IMR-90 (cell line): ENCODE results near the gene OSBPL2. TPM values are rescaled to one million over a fixed set of nuclear protein-coding genes. Genes with fewer than 3 reads are reported as not detected.

Experiments used
- ATAC-seq: fragments of 200-7000 bp; cut with Tn5 transposase; 2 replicates; pipeline ENCODE4 v1.9.1; 2020; ENCODE audit warnings: low read depth, mild to moderate bottlenecking, moderate library complexity
- BruUV-seq: library from RNA; stranded (reverse); fragments of 400-500 nt; replicated peaks from 2 replicates; lab custom pipeline; 2021; lab: Mats Ljungman, UMichigan
- CTCF ChIA-PET: fragments of 300-600 bp; formaldehyde crosslinking; extraction: SDS; loops from one replicate; lab custom pipeline; 2021; ENCODE audit warnings: antibody characterized with exemption; lab: Yijun Ruan, JAX
- POLR2A ChIA-PET: fragments of 300-600 bp; sonication (Branson Sonifier 250); formaldehyde crosslinking; loops from one replicate; lab custom pipeline; 2022; ENCODE audit warnings: antibody characterized with exemption; ENCODE audit not compliant: unreplicated experiment; lab: Charles Lee
- DNase-seq: peaks from one replicate; pipeline ENCODE4 v3.0.0; 2013
- H2AFZ ChIP-seq: replicated peaks from 2 replicates; pipeline ENCODE3; 2013; ENCODE audit warnings: low read length, mild to moderate bottlenecking; ENCODE audit not compliant: poor library complexity
- H2AK5ac ChIP-seq: 2 replicates; pipeline ENCODE4 v1.6.1; 2013; ENCODE audit warnings: low read depth, low read length, inconsistent platforms
- H2AK9ac ChIP-seq: replicated peaks from 2 replicates; pipeline ENCODE3; 2013; ENCODE audit warnings: mild to moderate bottlenecking, low read depth, low read length, moderate library complexity; ENCODE audit not compliant: poor library complexity
- H2BK120ac ChIP-seq: 2 replicates; pipeline ENCODE4 v1.6.1; 2013; ENCODE audit warnings: low read depth, low read length, inconsistent platforms
- H2BK15ac ChIP-seq: 3 replicates; pipeline ENCODE4 v1.6.1; 2013; ENCODE audit warnings: low read depth, low read length, inconsistent platforms
- H2BK20ac ChIP-seq: 2 replicates; pipeline ENCODE4 v1.6.1; 2013; ENCODE audit warnings: low read depth, mild to moderate bottlenecking, inconsistent platforms, low read length, moderate library complexity
- H2BK5ac ChIP-seq: 2 replicates; pipeline ENCODE4 v1.6.1; 2013; ENCODE audit warnings: mild to moderate bottlenecking, low read depth, low read length, inconsistent platforms; ENCODE audit not compliant: poor library complexity, severe bottlenecking
- H3K14ac ChIP-seq: replicated peaks from 2 replicates; pipeline ENCODE4 v1.6.1; 2013; ENCODE audit warnings: low read depth, low read length, inconsistent platforms
- H3K18ac ChIP-seq: 2 replicates; pipeline ENCODE4 v1.6.1; 2013; ENCODE audit warnings: low read depth, low read length, control low read depth
- H3K23ac ChIP-seq: 2 replicates; pipeline ENCODE4 v1.6.1; 2013; ENCODE audit warnings: low read depth, low read length, inconsistent platforms
- H3K27ac ChIP-seq: 2 replicates; pipeline ENCODE4 v1.5.1; 2013; ENCODE audit warnings: mild to moderate bottlenecking, control low read depth, low read length; ENCODE audit not compliant: insufficient read depth
- H3K27me3 ChIP-seq: 2 replicates; pipeline ENCODE4 v1.6.1; 2013; ENCODE audit warnings: low read length; ENCODE audit not compliant: control insufficient read depth, insufficient read depth
- H3K36me3 ChIP-seq: 2 replicates; pipeline ENCODE4 v1.6.1; 2013; ENCODE audit warnings: low read length, mixed read lengths; ENCODE audit not compliant: control insufficient read depth, insufficient read depth
- H3K4ac ChIP-seq: 2 replicates; pipeline ENCODE4 v1.6.1; 2013; ENCODE audit warnings: low read depth, low read length, inconsistent platforms
- H3K4me1 ChIP-seq: 2 replicates; pipeline ENCODE4 v1.6.1; 2013; ENCODE audit warnings: low read length, mixed read lengths; ENCODE audit not compliant: control insufficient read depth, insufficient read depth
- H3K4me2 ChIP-seq: 2 replicates; pipeline ENCODE4 v1.6.1; 2013; ENCODE audit warnings: low read depth, mild to moderate bottlenecking, control low read depth, low read length, moderate library complexity
- H3K4me3 ChIP-seq: 2 replicates; pipeline ENCODE4 v1.5.1; 2013; ENCODE audit warnings: low read depth, mild to moderate bottlenecking, control low read depth, low read length, moderate library complexity; ENCODE audit not compliant: insufficient read depth
- H3K56ac ChIP-seq: 2 replicates; pipeline ENCODE4 v1.6.1; 2013; ENCODE audit warnings: low read length, inconsistent platforms; ENCODE audit not compliant: insufficient read depth; ENCODE audit errors: extremely low read depth
- H3K79me1 ChIP-seq, 2 experiments: 2 replicates each; pipeline ENCODE4 v1.6.1; 2013; ENCODE audit warnings: low read length in 2 of 2, inconsistent platforms in 1 of 2, low read depth in 1 of 2
- H3K9ac ChIP-seq: 2 replicates; pipeline ENCODE4 v1.6.1; 2013; ENCODE audit warnings: low read depth, low read length, control low read depth
- H3K9me1 ChIP-seq: 2 replicates; pipeline ENCODE4 v1.6.1; 2013; ENCODE audit warnings: low read length, inconsistent platforms; ENCODE audit not compliant: insufficient read depth
- H3K9me3 ChIP-seq: 2 replicates; pipeline ENCODE4 v1.6.1; 2013; ENCODE audit warnings: low read length; ENCODE audit not compliant: control insufficient read depth, insufficient read depth
- H4K20me1 ChIP-seq: 2 replicates; pipeline ENCODE4 v1.6.1; 2013; ENCODE audit warnings: low read length, inconsistent platforms; ENCODE audit not compliant: insufficient read depth
- H4K5ac ChIP-seq: 2 replicates; pipeline ENCODE4 v1.6.1; 2013; ENCODE audit warnings: mild to moderate bottlenecking, low read depth, low read length, control low read depth
- H4K8ac ChIP-seq, 2 experiments: 2 replicates each; pipeline ENCODE4 v1.6.1; 2013; ENCODE audit warnings: low read depth in 2 of 2, low read length in 2 of 2, control low read depth in 1 of 2, inconsistent platforms in 1 of 2
- H4K91ac ChIP-seq: 2 replicates; pipeline ENCODE4 v1.6.1; 2013; ENCODE audit warnings: low read depth, low read length, inconsistent platforms; ENCODE audit not compliant: insufficient read depth
- BHLHE40 ChIP-seq: fragments of 150-350 bp; IDR thresholded peaks from 2 replicates; pipeline ENCODE4 v1.6.1; 2016; ENCODE audit warnings: mild to moderate bottlenecking, low read depth, low read length
- CEBPB ChIP-seq: IDR thresholded peaks from 2 replicates; pipeline ENCODE4 v1.6.1; 2012; ENCODE audit warnings: low read depth, low read length, improper control_type of control experiment
- CHD1 ChIP-seq: IDR thresholded peaks from 2 replicates; pipeline ENCODE4 v1.6.1; 2012; ENCODE audit warnings: low read depth, low read length, improper control_type of control experiment
- FOS ChIP-seq: fragments of 150-350 bp; IDR thresholded peaks from 2 replicates; pipeline ENCODE4 v1.6.1; 2016; ENCODE audit warnings: low read depth, low read length
- MAFK ChIP-seq: IDR thresholded peaks from 2 replicates; pipeline ENCODE4 v1.6.1; 2012; ENCODE audit warnings: low read depth, low read length, improper control_type of control experiment
- MAZ ChIP-seq: IDR thresholded peaks from 2 replicates; pipeline ENCODE4 v1.6.1; 2012; ENCODE audit warnings: low read depth, mild to moderate bottlenecking, low read length, improper control_type of control experiment, moderate library complexity, borderline replicate concordance
- MXI1 ChIP-seq: IDR thresholded peaks from 2 replicates; pipeline ENCODE4 v1.6.1; 2012; ENCODE audit warnings: low read depth, mild to moderate bottlenecking, low read length, moderate library complexity, borderline replicate concordance
- NFE2L2 ChIP-seq: fragments of 150-350 bp; IDR thresholded peaks from 2 replicates; pipeline ENCODE4 v1.6.1; 2016; ENCODE audit warnings: low read depth, mild to moderate bottlenecking, low read length
- POLR2A ChIP-seq: IDR thresholded peaks from 2 replicates; pipeline ENCODE4 v1.6.1; 2012; ENCODE audit warnings: mild to moderate bottlenecking, low read depth, low read length
- RAD21 ChIP-seq: IDR thresholded peaks from 2 replicates; pipeline ENCODE4 v1.6.1; 2012; ENCODE audit warnings: low read length, improper control_type of control experiment
- RCOR1 ChIP-seq: IDR thresholded peaks from 2 replicates; pipeline ENCODE4 v1.6.1; 2012; ENCODE audit warnings: mild to moderate bottlenecking, low read length, improper control_type of control experiment; ENCODE audit not compliant: insufficient replicate concordance
- RFX5 ChIP-seq: IDR thresholded peaks from 2 replicates; pipeline ENCODE4 v1.8.0; 2012; ENCODE audit warnings: low read depth, mild to moderate bottlenecking, low read length, moderate library complexity
- SMC3 ChIP-seq: fragments of 150-350 bp; IDR thresholded peaks from 2 replicates; pipeline ENCODE4 v1.6.1; 2016; ENCODE audit warnings: low read depth, mild to moderate bottlenecking, antibody characterized with exemption, low read length, moderate library complexity
- WGBS, 2 experiments: methylation state at CpG; one replicate each; pipeline versions ENCODE4 v1.1.5 to v1.1.7; 2013; ENCODE audit warnings: missing lambda C conversion rate in 2 of 2; ENCODE audit not compliant: insufficient read length in 1 of 2; ENCODE audit errors: extremely low coverage in 2 of 2; 5-methylcytosine and 5-hydroxymethylcytosine counted together
- dilution Hi-C: fragments of 300-500 bp; cut with HindIII; formaldehyde crosslinking; loops from one replicate; pipeline ENCODE4 v1.14.3; 2018; ENCODE audit warnings: low sequenced_read_pairs; ENCODE audit not compliant: unreplicated experiment
- in situ Hi-C: fragments of 300-500 bp; cut with MboI; formaldehyde crosslinking; loops from 3 replicates; pipeline ENCODE4 v1.14.3; 2019; ENCODE audit warnings: low sequenced_read_pairs, inconsistent platforms, mixed read lengths
- intact Hi-C: fragments of 100-400 bp; cut with micrococcal nuclease; formaldehyde crosslinking; loops from 2 replicates; pipeline ENCODE4 v1.10.0; 2022
- polyA plus RNA-seq, 3 experiments: library from polyadenylated mRNA; depleted of rRNA; stranded (reverse); fragments of >200 nt; gene quantifications; 2 replicates each; pipeline ENCODE4 v1.2.3, GENCODE V29; 2012; ENCODE audit warnings: low replicate concordance in 1 of 3
- total RNA-seq: library from RNA; depleted of rRNA; stranded (reverse); fragments of >200 nt; gene quantifications from 2 replicates; pipeline ENCODE4 v1.2.3, GENCODE V29; 2012
- TF ChIP-seq, protein P1 (sequence below): fragments of 150-350 bp; IDR thresholded peaks from 2 replicates; pipeline ENCODE4 v1.6.1; 2016; ENCODE audit warnings: low read depth, mild to moderate bottlenecking, low read length, moderate library complexity, borderline replicate concordance
- TF ChIP-seq, protein P2 (sequence below): fragments of 150-350 bp; IDR thresholded peaks from 2 replicates; pipeline ENCODE4 v1.6.1; 2017; ENCODE audit warnings: mild to moderate bottlenecking, antibody characterized with exemption, low read length, low read depth
- TF ChIP-seq, protein P3 (sequence below): conservative IDR thresholded peaks from 2 replicates; pipeline ENCODE4 v1.5.1; 2012; ENCODE audit warnings: mild to moderate bottlenecking, low read depth, low read length, improper control_type of control experiment

Gene OSBPL2
- total and polyA plus RNA-seq, 2 of the 4 experiments (the other 2 are of a cell fraction) = 19.3 to 27.6 TPM

DNA sequence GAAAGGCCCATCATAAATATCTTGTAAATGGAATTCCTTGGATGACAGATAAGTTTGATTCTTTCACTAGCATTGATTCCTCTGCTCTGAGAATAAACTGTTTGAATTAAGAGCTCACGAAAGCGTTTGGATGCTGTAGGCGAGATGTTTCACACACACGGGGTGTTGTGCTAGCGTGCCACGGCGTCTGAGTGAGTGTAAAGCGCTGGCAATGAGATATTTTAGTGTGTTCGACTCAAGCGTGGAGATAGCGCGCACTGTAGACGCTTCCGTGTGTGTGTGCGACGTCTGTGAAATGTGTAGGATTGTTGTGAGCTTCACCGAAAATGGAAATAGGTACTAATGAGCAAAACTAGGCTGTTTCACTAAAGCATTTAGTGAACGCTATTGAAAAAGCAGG is 35.1 kb downstream of the OSBPL2 start:
- Histone ChIP-seq H3K79me1 (peaks cover 8 to 14% of the 10 kb centered on the region in 2 experiments; a peak in 2 of 4 replicates), H3K14ac (no peak overlapping the region), H2BK5ac (no peak overlapping the region), H2BK20ac (no peak overlapping the region), H3K27ac (no peak overlapping the region), H2AFZ (no peak overlapping the region), H3K18ac (no peak overlapping the region), H3K56ac (no peak overlapping the region), H3K9me1 (peaks cover 6% of the 10 kb centered on the region), H3K4me2 (no peak overlapping the region), H3K9ac (no peak overlapping the region), H3K9me3 (no peaks in the 10 kb centered on the region), H4K5ac (no peak overlapping the region), H2BK15ac (no peak overlapping the region), H3K4me3 (no peak overlapping the region), H3K4ac (no peak overlapping the region), H3K36me3 (peaks cover 35% of the 10 kb centered on the region), H2AK9ac (no peak overlapping the region), H3K23ac (no peak overlapping the region), H4K20me1 (peaks cover 10% of the 10 kb centered on the region), H4K91ac (no peak overlapping the region), H4K8ac (no peak overlapping the region), H3K27me3 (no peaks in the 10 kb centered on the region), H2BK120ac (no peak overlapping the region), H2AK5ac (no peak overlapping the region), H3K4me1 (no peaks in the 10 kb centered on the region)
- ChIA-PET POLR2A (no interaction called here), CTCF (no interaction called here)
- no peak for ATAC-seq
- in situ Hi-C loops (no loop called here), intact Hi-C loops (no loop called here), dilution Hi-C loops (no loop called here)
- 98% methylated on average over 12 of the region's 18 CpGs; no CpG with 5 or more reads in 1 of the 2 experiments for WGBS, 2 experiments
- TF ChIP-seq, protein P1, sequence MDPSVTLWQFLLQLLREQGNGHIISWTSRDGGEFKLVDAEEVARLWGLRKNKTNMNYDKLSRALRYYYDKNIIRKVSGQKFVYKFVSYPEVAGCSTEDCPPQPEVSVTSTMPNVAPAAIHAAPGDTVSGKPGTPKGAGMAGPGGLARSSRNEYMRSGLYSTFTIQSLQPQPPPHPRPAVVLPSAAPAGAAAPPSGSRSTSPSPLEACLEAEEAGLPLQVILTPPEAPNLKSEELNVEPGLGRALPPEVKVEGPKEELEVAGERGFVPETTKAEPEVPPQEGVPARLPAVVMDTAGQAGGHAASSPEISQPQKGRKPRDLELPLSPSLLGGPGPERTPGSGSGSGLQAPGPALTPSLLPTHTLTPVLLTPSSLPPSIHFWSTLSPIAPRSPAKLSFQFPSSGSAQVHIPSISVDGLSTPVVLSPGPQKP = no peak
- TF ChIP-seq CHD1 (no peak), RCOR1 (no peak), MAFK (no peak), MXI1 (no peak), RAD21 (no peak), MAZ (no peak), SMC3 (no peak), NFE2L2 (no peak), FOS (no peak), POLR2A (no peak), CEBPB (no peak), RFX5 (no peak), BHLHE40 (no peak)
- TF ChIP-seq, protein P2, sequence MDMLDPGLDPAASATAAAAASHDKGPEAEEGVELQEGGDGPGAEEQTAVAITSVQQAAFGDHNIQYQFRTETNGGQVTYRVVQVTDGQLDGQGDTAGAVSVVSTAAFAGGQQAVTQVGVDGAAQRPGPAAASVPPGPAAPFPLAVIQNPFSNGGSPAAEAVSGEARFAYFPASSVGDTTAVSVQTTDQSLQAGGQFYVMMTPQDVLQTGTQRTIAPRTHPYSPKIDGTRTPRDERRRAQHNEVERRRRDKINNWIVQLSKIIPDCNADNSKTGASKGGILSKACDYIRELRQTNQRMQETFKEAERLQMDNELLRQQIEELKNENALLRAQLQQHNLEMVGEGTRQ = no peak
- TF ChIP-seq, protein P3, sequence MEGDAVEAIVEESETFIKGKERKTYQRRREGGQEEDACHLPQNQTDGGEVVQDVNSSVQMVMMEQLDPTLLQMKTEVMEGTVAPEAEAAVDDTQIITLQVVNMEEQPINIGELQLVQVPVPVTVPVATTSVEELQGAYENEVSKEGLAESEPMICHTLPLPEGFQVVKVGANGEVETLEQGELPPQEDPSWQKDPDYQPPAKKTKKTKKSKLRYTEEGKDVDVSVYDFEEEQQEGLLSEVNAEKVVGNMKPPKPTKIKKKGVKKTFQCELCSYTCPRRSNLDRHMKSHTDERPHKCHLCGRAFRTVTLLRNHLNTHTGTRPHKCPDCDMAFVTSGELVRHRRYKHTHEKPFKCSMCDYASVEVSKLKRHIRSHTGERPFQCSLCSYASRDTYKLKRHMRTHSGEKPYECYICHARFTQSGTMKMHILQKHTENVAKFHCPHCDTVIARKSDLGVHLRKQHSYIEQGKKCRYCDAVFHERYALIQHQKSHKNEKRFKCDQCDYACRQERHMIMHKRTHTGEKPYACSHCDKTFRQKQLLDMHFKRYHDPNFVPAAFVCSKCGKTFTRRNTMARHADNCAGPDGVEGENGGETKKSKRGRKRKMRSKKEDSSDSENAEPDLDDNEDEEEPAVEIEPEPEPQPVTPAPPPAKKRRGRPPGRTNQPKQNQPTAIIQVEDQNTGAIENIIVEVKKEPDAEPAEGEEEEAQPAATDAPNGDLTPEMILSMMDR = no peak
- no TSS peak for BruUV-seq
- no peak for DNase-seq
